ENCODE measurements around the gene NOG.

- TF ChIP-seq CTCF (IDR thresholded peaks at IDR 0.05; ENCODE audit: poor library complexity) (no peak), EZH2 (IDR thresholded peaks at IDR 0.05; ENCODE audit: borderline replicate concordance) (no peak)
These were observed 6.1 kb downstream of the NOG start for GRCh38 chr17:56599566-56599965.
